Transverse colon (tissue), 4 donors: ENCODE results near the gene PREX1.

Source experiments
- CTCF ChIP-seq, 5 experiments: fragments of 200-600 bp in 3 of 5; fragments of 450-650 bp in 2 of 5; sonication (generic) in 3 of 5; IDR thresholded peaks; 1 replicate in 2 of 5; 2 replicates in 3 of 5; pipeline ENCODE4 v1.5.1; 2016 to 2017; ENCODE audit warnings: antibody characterized with exemption in 5 of 5, inconsistent platforms in 3 of 5, mild to moderate bottlenecking in 2 of 5, moderate library complexity in 1 of 5
- EP300 ChIP-seq: sonication (generic); formaldehyde crosslinking; IDR thresholded peaks from one replicate; pipeline ENCODE4 v1.6.1; 2017; ENCODE audit warnings: antibody characterized with exemption, low read depth
- POLR2A ChIP-seq: fragments of 450-650 bp; IDR thresholded peaks from one replicate; pipeline ENCODE4 v1.6.1; 2016; ENCODE audit warnings: antibody characterized with exemption, mild to moderate bottlenecking, moderate library complexity
- POLR2AphosphoS5 ChIP-seq, 3 donors: sonication (generic); formaldehyde crosslinking; IDR thresholded peaks; one replicate each; pipeline ENCODE4 v1.6.1; 2016; ENCODE audit warnings: antibody characterized with exemption in 3 of 3

DNA sequence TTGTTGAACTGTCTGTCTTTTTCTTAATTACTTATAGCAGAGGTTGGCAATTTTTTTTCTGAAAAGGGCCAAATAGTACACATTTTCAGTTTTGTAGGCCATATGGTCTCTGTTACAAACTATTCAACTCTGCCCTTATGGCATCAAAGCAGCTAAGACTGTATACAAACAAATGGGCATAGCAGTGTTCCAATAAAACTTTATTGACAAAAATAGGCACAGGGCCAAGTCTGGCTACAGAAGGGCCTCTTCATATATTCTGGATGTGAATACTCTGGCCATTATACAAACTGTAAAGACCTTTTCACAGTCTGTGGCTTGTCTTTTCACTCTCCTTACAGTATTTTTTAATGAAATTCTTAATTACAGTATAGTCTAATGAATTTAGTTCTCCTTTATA is 132.1 kb downstream of the PREX1 start:
- TF ChIP-seq POLR2A (no peak), EP300 (no peak), CTCF (IDR thresholded peaks at IDR 0.05) (no peak), POLR2AphosphoS5 (IDR thresholded peaks at IDR 0.05) (no peak)
